ENCODE measurements around the gene MARK1. TPM values are rescaled to one million over a fixed set of nuclear protein-coding genes. Genes with fewer than 3 reads are reported as not detected.

The MARK1 gene
- total RNA-seq, 4 donors from 2014 or later, result 3.2 to 14.9 (median 11.0) TPM

GRCh38 chr1:220684890-220685289 is 157.0 kb downstream of the MARK1 start:
- H3K4me1 ChIP-seq, result peaks cover 0 to 2% of the 10 kb centered on the region in 2 donors
- intact Hi-C loops (cut with DNase I; ENCODE audit: low total_unique reads), result no loop called here
- H3K27ac ChIP-seq, result no peak overlapping the region
- no peaks in the 10 kb centered on the region for H3K36me3 ChIP-seq
- H3K9me3 ChIP-seq, result no peaks in the 10 kb centered on the region
- TF ChIP-seq CTCF (IDR thresholded peaks at IDR 0.05) (no peak), POLR2A (IDR thresholded peaks at IDR 0.05) (no peak)
- no peak overlapping the region for H3K4me3 ChIP-seq
- peaks cover 0 to 9% of the 10 kb centered on the region in 2 donors for H3K27me3 ChIP-seq
- DNase-seq, result no peak

GRCh38 chr1:220685879-220686278 is 157.9 kb downstream of the MARK1 start:
- TF ChIP-seq CTCF (IDR thresholded peaks at IDR 0.05), result no peak
- TF ChIP-seq POLR2A (IDR thresholded peaks at IDR 0.05), result no peak
- peaks cover 0 to 9% of the 10 kb centered on the region in 2 donors for H3K27me3 ChIP-seq
- DNase-seq, result no peak
- H3K9me3 ChIP-seq, result no peaks in the 10 kb centered on the region
- H3K27ac ChIP-seq, result no peak overlapping the region
- H3K36me3 ChIP-seq, result no peaks in the 10 kb centered on the region
- peaks cover 0 to 10% of the 10 kb centered on the region in 2 donors for H3K4me1 ChIP-seq
- H3K4me3 ChIP-seq, result no peak overlapping the region
- intact Hi-C loops (cut with DNase I; ENCODE audit: low total_unique reads), result no loop called here

- intact Hi-C loops (cut with DNase I; ENCODE audit: low total_unique reads), result no loop called here
- no peak for DNase-seq
- Histone ChIP-seq H3K27ac (no peak overlapping the region), H3K27me3 (peaks cover 0 to 9% of the 10 kb centered on the region in 2 donors), H3K4me1 (peaks cover 0 to 10% of the 10 kb centered on the region in 2 donors), H3K4me3 (no peak overlapping the region), H3K9me3 (no peaks in the 10 kb centered on the region), H3K36me3 (no peaks in the 10 kb centered on the region)
- no peak for TF ChIP-seq CTCF (IDR thresholded peaks at IDR 0.05)
- no peak for TF ChIP-seq POLR2A (IDR thresholded peaks at IDR 0.05)
Observed at GRCh38 chr1:220687809-220688208, 159.9 kb downstream of the MARK1 start.

GRCh38 chr1:220689666-220690065 is 161.7 kb downstream of the MARK1 start:
- peak overlapping the region in 1 of 2 donors; percentile 52 for H3K4me3 ChIP-seq
- intact Hi-C loops (cut with DNase I; ENCODE audit: low total_unique reads), result no loop called here
- TF ChIP-seq CTCF (IDR thresholded peaks at IDR 0.05) (no peak), POLR2A (IDR thresholded peaks at IDR 0.05) (no peak)

GRCh38 chr1:220690140-220691052 is 162.5 kb downstream of the MARK1 start, which contains the start of gene C1orf115:
TSS of gene C1orf115 (plus strand) at chr1:220690363. CDS start at chr1:220690403, 40 bp downstream.
- Histone ChIP-seq H3K36me3 (no peaks in the 10 kb centered on the region), H3K9me3 (no peaks in the 10 kb centered on the region), H3K27me3 (peaks cover 0 to 9% of the 10 kb centered on the region in 2 donors), H3K27ac (peak within 1 kb of the TSS; percentile 49 to 56), H3K4me1 (peaks cover 0 to 10% of the 10 kb centered on the region in 2 donors), H3K4me3 (peak within 1 kb of the TSS; percentile 25 to 52)
- peak; percentile 47 to 68 for DNase-seq
- intact Hi-C loops (cut with DNase I; ENCODE audit: low total_unique reads), result no loop called here
- peak; percentile 59 to 88 (median 73) for TF ChIP-seq CTCF (IDR thresholded peaks at IDR 0.05)
- TF ChIP-seq POLR2A (IDR thresholded peaks at IDR 0.05), result peak; percentile 42 to 45

More at GRCh38 chr1:220689666-220690065, 161.7 kb downstream of the MARK1 start:
- H3K9me3 ChIP-seq, result no peaks in the 10 kb centered on the region
- H3K4me1 ChIP-seq, result peaks cover 0 to 10% of the 10 kb centered on the region in 2 donors
- H3K27ac ChIP-seq, result no peak overlapping the region
- no peaks in the 10 kb centered on the region for H3K36me3 ChIP-seq
- DNase-seq, result no peak
- peaks cover 0 to 9% of the 10 kb centered on the region in 2 donors for H3K27me3 ChIP-seq
